ENCODE results near the gene PXK. TPM values are rescaled to one million over a fixed set of nuclear protein-coding genes. Genes with fewer than 3 reads are reported as not detected.

Gene PXK
- total RNA-seq, 2 experiments from 2014 or later, result 40.9 to 45.4 TPM

DNA sequence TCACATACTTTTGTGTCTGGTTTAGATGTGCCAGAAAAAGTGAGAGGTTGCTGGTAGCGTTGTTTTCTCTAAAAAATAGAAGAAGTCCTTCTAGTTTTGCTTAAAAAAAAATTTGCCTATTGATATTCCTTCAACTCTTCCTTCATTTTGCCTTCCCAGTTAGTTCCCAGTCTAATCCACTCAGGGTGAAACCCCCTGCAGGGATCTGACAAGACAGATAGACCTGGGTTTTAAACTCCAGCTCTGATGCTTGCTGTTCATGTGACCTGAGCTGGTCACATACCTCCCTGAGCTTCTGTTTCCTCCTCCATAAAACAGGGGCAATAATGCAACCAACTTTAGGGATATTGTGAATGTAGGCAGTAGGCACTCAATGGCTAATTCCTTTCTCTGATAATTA, 140.6 kb downstream of the PXK start:
- Mint-ChIP-seq H3K27ac (no peak overlapping the region), H3K4me1 (ENCODE audit: low read depth) (peaks cover 34% of the 10 kb centered on the region), H3K4me3 (no peak overlapping the region), H3K9me3 (no peaks in the 10 kb centered on the region), H3K27me3 (no peaks in the 10 kb centered on the region), H3K36me3 (no peaks in the 10 kb centered on the region)
- DNase-seq, result no peak
- POLR2A ChIA-PET, result interaction anchor here (0.5 to 1.1 kb wide), 3 partner anchors 18 to 151 kb away, joined by 3 to 7 read pairs (median 3); partner anchors contain the start of gene KCTD6
- intact Hi-C loops (cut with micrococcal nuclease), result loop anchor here (10.0 kb wide), 1 partner anchor 982 kb away; no protein-coding TSS in a partner anchor
- CTCF ChIA-PET, result interaction anchor here (0.6 to 4.2 kb wide), 3 partner anchors 9 to 773 kb away, joined by 4 to 17 read pairs (median 11); partner anchors contain the start of gene KCTD6

DNA sequence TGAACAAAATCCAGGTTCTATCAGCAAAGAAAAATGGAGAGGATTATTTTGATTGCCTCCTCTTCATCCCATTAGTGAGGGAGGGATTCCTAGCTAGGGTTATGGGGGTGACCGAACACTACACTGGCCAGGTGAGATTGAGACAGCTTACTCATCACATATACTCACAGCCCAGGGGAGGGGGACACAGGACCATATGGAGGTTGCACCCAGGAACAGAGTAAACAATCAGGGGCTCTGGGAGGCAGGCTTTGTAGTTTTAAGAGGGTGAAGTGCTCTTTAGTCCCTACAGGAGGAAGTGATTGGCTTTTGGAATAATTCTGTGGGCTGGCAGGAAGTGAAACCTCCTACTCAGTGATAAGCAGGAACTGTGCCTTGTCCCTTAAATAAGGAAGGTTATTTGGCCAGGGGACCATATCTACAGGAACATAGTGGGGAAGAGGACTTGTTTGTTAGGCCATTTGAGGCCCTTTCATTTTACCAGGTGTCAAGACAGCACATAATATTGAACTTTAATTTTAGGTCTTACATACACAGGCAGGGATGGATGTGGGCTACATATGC, 141.7 kb downstream of the PXK start:
- Mint-ChIP-seq H3K4me1 (ENCODE audit: low read depth) (peaks cover 34% of the 10 kb centered on the region), H3K4me3 (no peak overlapping the region), H3K27me3 (no peaks in the 10 kb centered on the region), H3K9me3 (no peaks in the 10 kb centered on the region), H3K36me3 (no peaks in the 10 kb centered on the region), H3K27ac (no peak overlapping the region)
- intact Hi-C loops (cut with micrococcal nuclease), result loop anchor here (10.0 kb wide), 1 partner anchor 980 kb away; no protein-coding TSS in a partner anchor
- DNase-seq, result no peak
- POLR2A ChIA-PET, result no interaction called here
- CTCF ChIA-PET, result interaction anchor here (0.6 to 4.2 kb wide), 4 partner anchors 10 to 245 kb away, joined by 3 to 17 read pairs (median 7); partner anchors contain the start of gene KCTD6

- POLR2A ChIA-PET, result no interaction called here
- H3K9me3 Mint-ChIP-seq, result no peaks in the 10 kb centered on the region
- H3K4me1 Mint-ChIP-seq (ENCODE audit: low read depth), result peaks cover 34% of the 10 kb centered on the region
- H3K36me3 Mint-ChIP-seq, result no peaks in the 10 kb centered on the region
- no peak overlapping the region for H3K4me3 Mint-ChIP-seq
- no peak overlapping the region for H3K27ac Mint-ChIP-seq
- CTCF ChIA-PET, result interaction anchor here (1.3 to 4.2 kb wide), 2 partner anchors 11 to 54 kb away, joined by 3 to 17 read pairs; no protein-coding TSS in a partner anchor
- no peak for DNase-seq
- no peaks in the 10 kb centered on the region for H3K27me3 Mint-ChIP-seq
- intact Hi-C loops (cut with micrococcal nuclease), result loop anchor here (10.0 kb wide), 1 partner anchor 980 kb away; no protein-coding TSS in a partner anchor
Observed at GRCh38 chr3:58474967-58475578, 142.4 kb downstream of the PXK start.

Other genes with a start within 250 kb of the PXK start
- gene DNASE1L3, start 121.9 kb upstream of the PXK start, total RNA-seq, result not detected
- 1 to 10 TPM; 3.9 to 4.1 TPM for gene ABHD6, start 95.1 kb upstream of the PXK start, total RNA-seq
- 10 to 100 TPM; 14.0 to 15.4 TPM for gene RPP14, start 26.6 kb upstream of the PXK start, total RNA-seq
- gene HTD2, start 26.4 kb upstream of the PXK start, total RNA-seq, result 1 to 10 TPM; 7.6 to 9.5 TPM
- gene PDHB, start 100.9 kb downstream of the PXK start, total RNA-seq, result 10 to 100 TPM; 55.6 to 56.3 TPM
- gene KCTD6, start 159.2 kb downstream of the PXK start, total RNA-seq, result 1 to 10 TPM; 8.0 to 8.6 TPM
- gene ACOX2, start 204.3 kb downstream of the PXK start, total RNA-seq, result not detected
- not detected for gene FAM107A, start 244.5 kb downstream of the PXK start, total RNA-seq